ENCODE measurements around the gene TSPAN5. TPM values are rescaled to one million over a fixed set of nuclear protein-coding genes. Genes with fewer than 3 reads are reported as not detected.

Gene TSPAN5
- total RNA-seq, 1 donor from 2014 or later, result 61.4 TPM

DNA sequence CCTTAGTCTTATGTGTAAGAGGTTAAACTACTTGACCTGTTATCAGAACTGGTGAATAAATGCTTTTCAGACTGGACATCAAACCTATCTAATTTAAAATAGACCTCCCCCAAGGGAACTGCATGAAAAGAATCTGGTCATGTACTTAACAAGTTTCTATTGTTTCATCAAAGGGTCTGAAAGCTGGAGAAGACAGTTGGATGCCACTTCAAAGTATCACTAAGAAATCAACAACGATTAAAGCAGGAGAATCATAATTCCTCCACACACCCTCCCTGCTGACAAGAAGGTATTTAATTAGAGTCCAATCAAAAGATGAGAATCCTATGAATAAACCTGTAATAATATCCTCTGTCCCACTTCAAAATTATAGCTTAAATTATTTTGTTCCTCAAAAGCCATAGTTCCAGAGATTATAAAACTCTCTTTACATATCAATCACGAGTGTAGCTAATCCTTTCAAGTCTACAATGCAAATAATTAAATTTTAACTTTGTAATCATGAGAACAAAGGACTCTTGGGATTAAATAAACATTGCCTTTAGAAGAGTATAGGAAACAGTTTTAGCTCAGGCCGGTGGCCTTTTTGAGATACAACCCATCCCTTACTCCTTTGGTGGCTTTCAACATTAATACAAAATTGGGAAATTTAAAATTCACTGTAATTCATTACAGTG lies 35.1 kb downstream of the TSPAN5 start:
- TF ChIP-seq CTCF (IDR thresholded peaks at IDR 0.05; ENCODE audit: insufficient read depth, low read depth, low read length), result no peak
- TF ChIP-seq EZH2 (IDR thresholded peaks at IDR 0.05; ENCODE audit: insufficient read depth, low read length), result no peak
- peaks cover 99% of the 10 kb centered on the region for H3K79me2 ChIP-seq (ENCODE audit: insufficient read depth, low read length)
- H3K4me3 ChIP-seq (ENCODE audit: insufficient read depth, low read depth, low read length), result no peak overlapping the region
- no peak overlapping the region for H2AFZ ChIP-seq (ENCODE audit: low read depth, low read length)
- H3K27me3 ChIP-seq (ENCODE audit: insufficient read depth, low read length), result no peaks in the 10 kb centered on the region
- no peaks in the 10 kb centered on the region for H3K36me3 Mint-ChIP-seq (ENCODE audit: low read depth, unreplicated experiment)
- peaks cover 17% of the 10 kb centered on the region for H4K20me1 ChIP-seq (ENCODE audit: insufficient read depth, low read length)
- no peaks in the 10 kb centered on the region for H3K27me3 Mint-ChIP-seq (ENCODE audit: low read depth, unreplicated experiment)
- H3K9ac ChIP-seq (ENCODE audit: low read length), result no peak overlapping the region
- no peak overlapping the region for H3K4me3 Mint-ChIP-seq (ENCODE audit: unreplicated experiment)
- H3K27ac Mint-ChIP-seq (ENCODE audit: unreplicated experiment), result no peak overlapping the region
- peaks cover 46% of the 10 kb centered on the region for H3K4me1 ChIP-seq (ENCODE audit: insufficient read depth, low read length)
- no peaks in the 10 kb centered on the region for H3K9me3 Mint-ChIP-seq (ENCODE audit: unreplicated experiment)
- FAIRE-seq (peak; percentile 45), DNase-seq (ENCODE audit: low read depth) (no peak)
- no peak overlapping the region for H3K27ac ChIP-seq (ENCODE audit: low read depth, low read length)
- H3K4me1 Mint-ChIP-seq (ENCODE audit: low read depth, unreplicated experiment), result peaks cover 54% of the 10 kb centered on the region
- no peaks in the 10 kb centered on the region for H3K36me3 ChIP-seq (ENCODE audit: insufficient read depth, low read length)
- no peak overlapping the region for H3K4me2 ChIP-seq (ENCODE audit: low read length)
- no peaks in the 10 kb centered on the region for H3K9me3 ChIP-seq (ENCODE audit: insufficient read depth, low read depth, low read length)

DNA sequence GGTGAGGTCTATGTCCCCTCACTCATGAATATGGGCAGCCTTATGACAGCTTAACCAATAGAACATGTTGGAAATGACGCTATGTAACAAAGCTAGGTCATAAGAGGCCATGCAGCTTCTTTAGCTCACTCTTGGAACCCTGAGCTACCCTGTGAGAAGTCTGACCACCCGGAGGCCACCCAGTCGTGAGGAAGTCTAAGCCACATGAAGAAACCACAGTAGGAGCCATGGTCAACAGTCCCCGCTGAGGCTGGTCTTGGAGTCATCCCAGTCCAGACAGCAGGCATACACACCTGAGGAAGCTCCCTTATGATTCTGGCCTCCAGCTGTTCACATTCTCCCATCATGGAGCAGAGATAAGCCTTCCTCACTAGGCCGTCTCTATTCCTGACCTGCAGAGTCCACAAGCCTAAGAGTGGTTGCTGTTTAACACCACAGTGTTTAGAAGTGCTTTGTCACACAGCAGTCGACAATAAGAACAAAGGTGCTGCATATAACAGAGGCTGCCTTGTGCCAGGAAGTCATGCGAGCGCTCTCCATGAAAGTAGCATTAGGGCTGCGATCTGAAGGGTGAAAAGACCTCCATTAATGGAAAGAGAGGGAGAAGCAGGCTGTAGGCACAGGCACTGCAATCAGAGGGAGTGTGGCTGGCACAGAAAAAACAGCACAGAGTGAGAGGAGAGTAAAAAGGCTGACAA lies 38.2 kb downstream of the TSPAN5 start:
- DNase-seq (ENCODE audit: low read depth) (no peak), FAIRE-seq (no peak)
- Histone ChIP-seq H3K4me1 (ENCODE audit: insufficient read depth, low read length) (peaks cover 38% of the 10 kb centered on the region), H3K27ac (ENCODE audit: low read depth, low read length) (no peak overlapping the region), H3K9ac (ENCODE audit: low read length) (no peak overlapping the region), H3K9me3 (ENCODE audit: insufficient read depth, low read depth, low read length) (no peaks in the 10 kb centered on the region), H3K79me2 (ENCODE audit: insufficient read depth, low read length) (peaks cover 100% of the 10 kb centered on the region), H4K20me1 (ENCODE audit: insufficient read depth, low read length) (peaks cover 41% of the 10 kb centered on the region), H3K27me3 (ENCODE audit: insufficient read depth, low read length) (no peaks in the 10 kb centered on the region), H3K4me3 (ENCODE audit: insufficient read depth, low read depth, low read length) (no peak overlapping the region), H3K4me2 (ENCODE audit: low read length) (peak overlapping the region; percentile 16), H3K36me3 (ENCODE audit: insufficient read depth, low read length) (no peaks in the 10 kb centered on the region), H2AFZ (ENCODE audit: low read depth, low read length) (no peak overlapping the region)
- H3K4me1 Mint-ChIP-seq (ENCODE audit: low read depth, unreplicated experiment), result peaks cover 41% of the 10 kb centered on the region
- H3K36me3 Mint-ChIP-seq (ENCODE audit: low read depth, unreplicated experiment), result peaks cover 6% of the 10 kb centered on the region
- H3K9me3 Mint-ChIP-seq (ENCODE audit: unreplicated experiment), result no peaks in the 10 kb centered on the region
- no peak for TF ChIP-seq CTCF (IDR thresholded peaks at IDR 0.05; ENCODE audit: insufficient read depth, low read depth, low read length)
- TF ChIP-seq EZH2 (IDR thresholded peaks at IDR 0.05; ENCODE audit: insufficient read depth, low read length), result no peak
- no peaks in the 10 kb centered on the region for H3K27me3 Mint-ChIP-seq (ENCODE audit: low read depth, unreplicated experiment)
- no peak overlapping the region for H3K4me3 Mint-ChIP-seq (ENCODE audit: unreplicated experiment)
- no peak overlapping the region for H3K27ac Mint-ChIP-seq (ENCODE audit: unreplicated experiment)

- no peaks in the 10 kb centered on the region for H3K36me3 ChIP-seq (ENCODE audit: insufficient read depth, low read length)
- H2AFZ ChIP-seq (ENCODE audit: low read depth, low read length), result no peak overlapping the region
- Mint-ChIP-seq H3K4me1 (ENCODE audit: low read depth, unreplicated experiment) (peaks cover 35% of the 10 kb centered on the region), H3K9me3 (ENCODE audit: unreplicated experiment) (no peaks in the 10 kb centered on the region), H3K27me3 (ENCODE audit: low read depth, unreplicated experiment) (no peaks in the 10 kb centered on the region), H3K4me3 (ENCODE audit: unreplicated experiment) (no peak overlapping the region), H3K36me3 (ENCODE audit: low read depth, unreplicated experiment) (peaks cover 6% of the 10 kb centered on the region), H3K27ac (ENCODE audit: unreplicated experiment) (no peak overlapping the region)
- DNase-seq (ENCODE audit: low read depth) (no peak), FAIRE-seq (no peak)
- peaks cover 46% of the 10 kb centered on the region for H4K20me1 ChIP-seq (ENCODE audit: insufficient read depth, low read length)
- H3K27me3 ChIP-seq (ENCODE audit: insufficient read depth, low read length), result no peaks in the 10 kb centered on the region
- H3K4me3 ChIP-seq (ENCODE audit: insufficient read depth, low read depth, low read length), result no peak overlapping the region
- H3K9me3 ChIP-seq (ENCODE audit: insufficient read depth, low read depth, low read length), result no peaks in the 10 kb centered on the region
- H3K4me1 ChIP-seq (ENCODE audit: insufficient read depth, low read length), result peaks cover 34% of the 10 kb centered on the region
- no peak overlapping the region for H3K4me2 ChIP-seq (ENCODE audit: low read length)
- peaks cover 100% of the 10 kb centered on the region for H3K79me2 ChIP-seq (ENCODE audit: insufficient read depth, low read length)
- no peak for TF ChIP-seq CTCF (IDR thresholded peaks at IDR 0.05; ENCODE audit: insufficient read depth, low read depth, low read length)
- no peak for TF ChIP-seq EZH2 (IDR thresholded peaks at IDR 0.05; ENCODE audit: insufficient read depth, low read length)
- no peak overlapping the region for H3K9ac ChIP-seq (ENCODE audit: low read length)
- H3K27ac ChIP-seq (ENCODE audit: low read depth, low read length), result no peak overlapping the region
Observed at GRCh38 chr4:98619180-98619579, 39.2 kb downstream of the TSPAN5 start.
